GM18517 (cell line): ENCODE measurements around the gene SEBOX.

ENCODE experiments used
- ATAC-seq: cut with Tn5 transposase; IDR thresholded peaks from one replicate; pipeline ENCODE4 v1.9.1; 2021; ENCODE audit warnings: mild to moderate bottlenecking, moderate library complexity; ENCODE audit not compliant: unreplicated experiment

SEBOX gene

GRCh38 chr17:28324267-28324745, 40.7 kb downstream of the SEBOX start:
- no peak for ATAC-seq

DNA sequence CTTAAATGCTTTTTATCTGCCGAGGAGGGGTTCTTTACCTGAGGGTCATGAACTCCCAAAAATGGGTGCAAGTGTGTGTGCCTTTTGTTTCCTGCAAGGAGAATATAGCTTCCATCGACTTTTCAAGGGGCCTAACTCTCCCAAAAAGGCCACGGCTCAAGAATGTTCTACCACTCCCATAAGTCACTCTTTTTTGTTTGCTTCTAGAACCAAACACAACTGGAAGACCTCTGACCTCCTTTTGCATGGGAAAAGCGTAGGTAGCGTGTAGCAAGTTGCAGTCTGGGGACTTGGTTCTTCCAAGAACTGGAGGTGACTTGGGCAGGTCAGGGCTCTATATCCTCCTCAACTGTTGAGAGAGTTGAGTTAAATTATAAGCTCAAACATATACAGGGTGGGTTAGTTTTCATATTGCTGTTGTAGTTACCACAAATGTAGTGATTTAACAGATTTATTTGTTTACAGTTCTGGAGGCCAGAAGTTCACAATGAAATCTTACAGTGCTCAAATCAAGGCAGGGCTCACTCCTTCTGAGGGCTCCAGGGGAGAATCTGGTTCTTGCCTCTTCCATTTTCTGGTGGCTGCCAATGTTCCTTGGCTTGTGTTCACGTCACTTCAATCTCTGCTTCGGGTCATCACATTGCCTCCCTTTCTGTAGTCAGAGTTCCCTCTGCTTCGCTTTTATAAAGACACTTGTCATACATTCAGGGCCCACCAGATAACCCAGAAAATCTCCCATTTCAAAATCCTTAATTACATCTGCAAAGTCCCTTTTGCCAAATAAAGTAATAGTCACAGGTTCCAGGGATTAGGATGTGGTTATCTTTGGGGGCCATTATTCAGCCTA, 44.6 kb downstream of the SEBOX start:
- no peak for ATAC-seq

- no peak for ATAC-seq
Observed at GRCh38 chr17:28319598-28319935, 45.4 kb downstream of the SEBOX start.

- ATAC-seq: peak; percentile 91
Observed at GRCh38 chr17:28318759-28319597, 46.0 kb downstream of the SEBOX start, which contains the start of gene TMEM97. TSS of gene TMEM97 (plus strand) at chr17:28319200. CDS start at chr17:28319240, 40 bp downstream.

DNA sequence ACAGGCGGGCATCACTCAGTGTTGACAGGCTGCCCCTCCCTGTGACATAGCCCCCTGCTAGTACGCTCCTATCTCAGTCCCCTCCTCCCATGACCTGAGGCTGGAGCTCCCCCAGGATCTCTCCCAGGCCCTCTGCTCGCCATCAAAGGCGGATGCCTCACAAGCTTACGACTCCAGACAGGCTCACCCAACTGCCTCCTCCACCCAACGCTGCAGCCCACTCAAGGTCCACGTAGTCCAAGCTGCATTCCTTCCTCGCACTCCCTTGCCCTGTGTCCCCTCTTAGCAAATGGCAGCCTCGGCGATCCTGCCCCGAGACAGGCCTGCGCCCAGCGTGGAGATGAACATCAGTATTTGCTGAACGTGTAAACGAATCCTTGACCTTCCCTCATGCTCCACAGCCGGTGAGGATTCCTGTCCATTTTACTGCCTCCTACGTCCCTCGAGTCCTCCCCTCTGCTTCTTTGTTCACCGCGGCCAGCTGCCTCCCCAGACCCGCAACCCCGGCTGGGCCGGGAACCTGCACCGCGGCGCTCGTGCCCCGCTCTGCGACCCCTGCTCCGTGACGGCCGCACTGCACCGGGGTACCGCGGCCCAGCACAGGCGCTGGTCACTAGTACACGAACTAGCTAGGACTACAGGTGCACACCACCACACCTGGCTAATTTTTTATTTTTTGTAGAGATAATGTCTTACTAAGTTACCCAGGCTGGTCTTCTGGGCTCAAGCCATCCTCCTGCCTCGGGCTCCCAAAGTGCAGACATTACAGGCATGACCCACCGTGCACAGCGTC, 46.8 kb downstream of the SEBOX start:
- peak; percentile 37 for ATAC-seq

DNA sequence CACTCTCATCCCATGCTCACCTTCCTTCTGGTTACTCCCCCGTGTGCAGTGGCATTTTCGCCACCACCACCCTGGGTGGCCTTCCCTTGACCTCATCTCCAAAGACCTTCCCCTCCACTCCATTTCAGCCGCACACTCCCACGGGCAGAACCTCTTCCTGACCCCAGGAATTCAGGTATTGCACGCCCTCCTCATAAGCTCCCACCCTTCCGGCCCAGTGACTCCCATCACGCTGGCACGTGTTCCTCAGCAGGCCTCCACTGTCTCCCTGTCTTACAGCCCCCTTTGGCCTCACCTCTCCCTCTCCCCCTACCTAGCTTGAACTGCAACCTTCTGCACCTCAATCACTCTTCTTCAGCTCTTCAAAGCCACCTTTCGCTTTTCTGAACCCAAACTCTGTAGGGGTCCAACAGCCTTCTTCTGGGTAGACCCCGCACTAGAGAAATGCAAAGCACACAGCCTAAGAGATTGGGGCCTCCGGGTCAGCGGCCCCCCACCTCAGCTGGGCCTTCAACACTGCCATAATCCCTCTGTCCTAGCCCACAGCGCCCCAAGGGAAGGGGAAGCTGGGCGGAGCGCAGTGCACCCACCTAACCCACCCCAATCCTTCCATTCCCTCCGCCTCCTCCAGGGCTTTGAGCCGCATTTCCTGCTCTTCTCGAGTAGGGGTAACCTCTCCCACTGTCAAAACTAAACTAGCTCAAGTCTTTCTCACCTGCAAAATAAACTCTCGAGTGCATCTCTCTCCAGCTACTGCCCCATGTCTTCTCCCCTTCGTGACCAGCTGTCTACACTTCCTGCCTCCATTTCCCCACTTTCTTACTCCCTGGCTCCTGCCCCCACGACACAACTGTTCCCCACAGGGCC, 47.7 kb downstream of the SEBOX start:
- ATAC-seq: no peak

DNA sequence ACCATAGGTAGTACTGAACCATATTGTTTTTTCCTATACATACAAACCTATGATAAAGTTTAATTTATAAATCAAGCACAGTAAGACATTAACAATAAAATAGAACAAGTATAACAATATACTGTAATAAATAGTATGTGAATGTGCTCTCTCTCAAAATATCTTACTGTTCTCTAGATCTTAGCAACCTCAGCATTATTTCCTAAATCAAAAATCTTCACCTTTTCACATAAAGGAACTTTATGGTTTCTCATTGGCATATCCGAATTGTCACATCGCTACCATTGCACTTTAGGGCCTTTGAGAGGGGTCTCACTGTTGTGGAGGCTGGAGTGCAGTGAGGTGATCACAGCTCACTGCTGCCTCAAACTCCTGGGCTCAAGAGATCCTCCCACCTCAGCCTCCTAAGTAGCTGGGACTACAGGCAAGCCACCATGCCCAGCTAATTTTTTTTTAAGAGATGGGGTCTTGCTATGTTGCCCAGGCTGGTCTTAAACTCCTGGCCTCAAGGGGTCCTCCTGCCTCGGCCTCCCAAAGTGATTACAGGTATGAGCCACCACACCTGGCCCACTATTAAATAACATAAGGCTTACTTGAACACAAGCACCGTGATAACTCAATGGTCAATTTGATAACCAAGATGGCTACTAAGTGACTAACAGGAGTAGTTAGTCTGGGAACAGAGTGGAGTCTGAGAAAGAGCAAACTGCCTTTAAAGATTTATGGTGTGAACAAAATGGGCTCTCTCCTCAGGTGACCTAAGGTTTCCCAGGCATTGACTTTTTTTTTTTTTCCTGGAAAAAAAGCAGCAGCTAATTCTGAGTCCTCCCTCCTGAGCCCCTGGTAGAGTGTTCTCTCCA, 48.9 kb downstream of the SEBOX start:
- no peak for ATAC-seq

DNA sequence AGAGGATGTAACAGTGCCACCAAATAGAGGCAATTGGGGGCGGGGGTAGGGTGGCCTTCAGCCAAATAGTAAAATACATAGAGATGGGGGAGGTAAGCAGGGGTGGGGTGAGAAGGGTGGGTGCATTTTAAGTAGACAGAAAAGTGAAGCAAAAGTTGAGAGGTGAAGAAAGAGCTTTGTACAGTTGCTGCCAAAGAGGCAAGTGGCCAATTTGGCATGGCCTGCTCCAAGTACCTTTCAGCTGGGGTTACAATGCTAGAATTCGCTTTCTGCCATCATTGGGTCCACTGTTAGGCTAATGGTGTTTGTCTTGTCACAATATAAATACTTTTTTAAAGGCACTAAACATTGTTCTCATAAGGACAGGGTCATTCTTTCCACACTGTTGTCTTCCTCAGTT, 51.2 kb downstream of the SEBOX start:
- ATAC-seq: no peak
